Eye (tissue), 1 donor: ENCODE measurements around the gene TMEM125.

Experiments
- DNase-seq: peaks from one replicate; pipeline ENCODE4 v3.0.0-alpha.2; 2015

The TMEM125 gene

GRCh38 chr1:43294761-43295160, 25.0 kb downstream of the TMEM125 start:
- no peak for DNase-seq

DNA sequence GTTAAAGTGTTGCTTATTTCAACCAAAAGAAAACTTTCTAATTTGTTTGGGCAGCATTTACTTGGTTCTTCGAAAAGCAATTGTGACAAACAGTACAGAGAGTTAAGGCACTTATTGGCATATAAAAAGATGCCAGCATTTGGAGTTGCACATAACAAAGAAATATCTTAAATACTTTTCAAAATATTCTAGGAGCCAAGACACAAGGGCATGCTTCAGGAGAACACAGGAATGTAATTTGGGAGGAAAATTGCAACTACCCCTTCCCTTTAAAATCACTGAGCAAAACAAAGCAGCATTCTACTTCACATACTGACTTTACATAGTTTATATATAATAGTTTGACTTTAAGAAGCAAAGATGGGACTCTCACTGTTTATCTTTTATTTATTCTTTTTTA, 26.4 kb downstream of the TMEM125 start:
- no peak for DNase-seq

- no peak for DNase-seq
These were observed 28.3 kb downstream of the TMEM125 start for GRCh38 chr1:43298055-43298454.

- no peak for DNase-seq
These were observed 29.3 kb downstream of the TMEM125 start for GRCh38 chr1:43299101-43299500.

GRCh38 chr1:43300378-43301094, 30.8 kb downstream of the TMEM125 start, which contains the start of gene TIE1:
Gene TIE1 (plus strand): TSS chr1:43300982. CDS start chr1:43301072, 90 bp downstream.
- DNase-seq: no peak

DNA sequence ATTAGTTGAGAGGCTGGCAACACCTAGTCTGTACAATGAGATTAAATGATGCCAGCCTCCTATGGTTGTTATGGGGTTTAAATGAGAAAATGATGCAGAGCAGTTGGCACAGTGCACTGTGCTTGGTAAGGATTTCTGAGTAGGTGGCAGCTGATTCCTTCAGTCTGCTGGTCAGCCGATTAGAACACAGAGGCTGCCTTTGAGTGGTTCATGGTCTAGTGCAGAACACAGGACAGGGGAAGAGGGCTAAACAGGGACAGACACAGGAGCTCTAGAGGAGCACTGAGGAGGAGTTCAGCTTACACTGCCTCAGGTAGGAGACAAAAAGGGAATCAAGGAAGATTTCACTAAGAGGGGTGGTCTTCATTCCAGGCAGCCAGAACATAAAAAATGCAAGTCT, 32.4 kb downstream of the TMEM125 start:
- no peak for DNase-seq

GRCh38 chr1:43302721-43303470, 33.1 kb downstream of the TMEM125 start:
- no peak for DNase-seq

- DNase-seq: no peak
These were observed 33.9 kb downstream of the TMEM125 start for GRCh38 chr1:43303471-43304313.

GRCh38 chr1:43304314-43304681, 34.5 kb downstream of the TMEM125 start:
- DNase-seq: peak; percentile 48

DNA sequence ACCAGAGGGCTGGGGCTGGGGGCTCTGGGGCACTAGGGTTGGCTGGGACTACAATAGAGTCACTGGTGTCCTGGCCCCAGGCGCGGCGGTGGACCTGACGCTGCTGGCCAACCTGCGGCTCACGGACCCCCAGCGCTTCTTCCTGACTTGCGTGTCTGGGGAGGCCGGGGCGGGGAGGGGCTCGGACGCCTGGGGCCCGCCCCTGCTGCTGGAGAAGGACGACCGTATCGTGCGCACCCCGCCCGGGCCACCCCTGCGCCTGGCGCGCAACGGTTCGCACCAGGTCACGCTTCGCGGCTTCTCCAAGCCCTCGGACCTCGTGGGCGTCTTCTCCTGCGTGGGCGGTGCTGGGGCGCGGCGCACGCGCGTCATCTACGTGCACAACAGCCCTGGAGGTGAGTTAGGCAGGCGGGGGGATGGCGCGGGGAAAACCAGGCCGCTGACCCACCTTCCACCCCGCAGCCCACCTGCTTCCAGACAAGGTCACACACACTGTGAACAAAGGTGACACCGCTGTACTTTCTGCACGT, 35.1 kb downstream of the TMEM125 start:
- no peak for DNase-seq

DNA sequence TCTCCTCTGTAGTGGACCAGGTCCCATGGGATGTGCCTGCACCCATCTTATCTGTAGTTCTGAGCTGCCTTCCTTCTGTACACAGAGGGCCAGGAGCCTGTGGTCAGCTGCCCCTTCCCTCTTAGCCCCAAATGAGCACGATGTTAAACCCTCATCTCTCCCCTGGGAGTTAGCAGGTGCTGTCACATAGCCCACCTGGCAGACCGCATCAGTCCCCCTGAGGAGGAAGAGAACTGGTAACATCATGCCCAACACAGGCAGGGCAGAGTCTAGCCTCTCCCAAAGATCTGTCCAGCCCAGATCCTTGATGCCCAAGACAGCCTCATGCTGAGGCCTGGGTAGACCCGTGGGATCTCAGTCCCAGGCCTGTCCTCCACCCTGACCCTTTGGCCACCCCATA, 35.7 kb downstream of the TMEM125 start:
- DNase-seq: no peak

DNA sequence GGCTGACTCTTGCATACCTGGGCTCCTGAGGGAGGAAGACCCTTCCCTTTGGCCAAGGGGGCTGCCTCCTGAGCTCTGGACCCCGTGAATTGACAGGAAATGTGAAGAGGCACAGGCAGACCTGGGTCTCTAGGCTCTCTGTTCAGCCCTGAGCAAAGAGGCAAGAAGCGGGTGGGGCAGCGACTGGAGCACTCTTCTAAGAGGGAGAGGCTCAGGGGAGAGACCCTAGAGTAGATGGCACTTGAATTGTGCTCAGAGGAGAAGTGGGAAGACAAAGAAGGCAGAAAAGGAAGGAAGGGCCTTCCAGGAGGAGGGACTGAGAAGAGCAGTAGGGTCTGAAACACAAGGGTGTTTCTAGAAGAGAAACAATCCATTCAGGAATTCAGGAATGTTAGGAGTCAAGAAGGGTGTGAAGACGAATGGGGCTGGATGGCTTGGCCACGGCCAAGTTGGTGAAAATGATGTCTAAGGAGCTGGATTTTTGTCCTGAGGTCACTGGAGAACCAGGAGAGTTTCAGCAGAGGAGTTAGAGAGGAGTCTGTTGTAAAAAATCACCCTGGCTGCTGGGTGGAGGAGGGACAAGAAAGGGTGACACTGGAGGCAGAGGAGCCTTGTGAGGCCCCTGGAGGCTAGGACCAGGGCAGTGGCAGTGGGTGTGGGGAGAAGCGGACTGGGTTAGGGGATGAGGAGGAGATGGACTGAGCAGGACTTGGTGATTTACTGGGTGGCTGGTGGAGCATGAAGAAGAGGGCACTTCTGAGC, 36.3 kb downstream of the TMEM125 start:
- no peak for DNase-seq

- DNase-seq: no peak
These were observed 37.1 kb downstream of the TMEM125 start for GRCh38 chr1:43306688-43307457.

DNA sequence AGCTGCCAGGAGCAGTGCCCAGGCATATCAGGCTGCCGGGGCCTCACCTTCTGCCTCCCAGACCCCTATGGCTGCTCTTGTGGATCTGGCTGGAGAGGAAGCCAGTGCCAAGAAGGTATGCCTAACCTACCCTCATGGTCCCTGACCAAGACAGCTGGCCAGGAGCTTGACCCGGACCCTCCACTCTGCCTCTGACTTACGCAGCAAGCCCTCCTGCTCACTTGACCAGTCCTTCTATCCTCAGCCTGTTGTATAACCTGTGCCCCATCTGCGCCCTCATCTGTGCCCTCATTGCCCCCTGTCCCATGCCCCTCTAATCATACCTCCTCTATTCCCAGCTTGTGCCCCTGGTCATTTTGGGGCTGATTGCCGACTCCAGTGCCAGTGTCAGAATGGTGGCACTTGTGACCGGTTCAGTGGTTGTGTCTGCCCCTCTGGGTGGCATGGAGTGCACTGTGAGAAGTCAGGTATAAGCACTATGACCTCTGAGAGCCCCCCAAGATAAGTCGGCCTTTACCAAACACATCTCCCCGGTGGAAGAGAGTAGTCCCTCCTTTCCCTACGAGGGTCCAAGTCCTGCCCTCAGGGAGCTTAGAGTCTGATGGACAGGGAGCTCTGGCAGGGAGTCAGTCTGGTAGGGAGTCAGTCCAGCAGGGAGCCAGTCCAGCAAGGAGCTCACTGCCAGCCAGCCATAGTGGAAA, 37.8 kb downstream of the TMEM125 start:
- no peak for DNase-seq

DNA sequence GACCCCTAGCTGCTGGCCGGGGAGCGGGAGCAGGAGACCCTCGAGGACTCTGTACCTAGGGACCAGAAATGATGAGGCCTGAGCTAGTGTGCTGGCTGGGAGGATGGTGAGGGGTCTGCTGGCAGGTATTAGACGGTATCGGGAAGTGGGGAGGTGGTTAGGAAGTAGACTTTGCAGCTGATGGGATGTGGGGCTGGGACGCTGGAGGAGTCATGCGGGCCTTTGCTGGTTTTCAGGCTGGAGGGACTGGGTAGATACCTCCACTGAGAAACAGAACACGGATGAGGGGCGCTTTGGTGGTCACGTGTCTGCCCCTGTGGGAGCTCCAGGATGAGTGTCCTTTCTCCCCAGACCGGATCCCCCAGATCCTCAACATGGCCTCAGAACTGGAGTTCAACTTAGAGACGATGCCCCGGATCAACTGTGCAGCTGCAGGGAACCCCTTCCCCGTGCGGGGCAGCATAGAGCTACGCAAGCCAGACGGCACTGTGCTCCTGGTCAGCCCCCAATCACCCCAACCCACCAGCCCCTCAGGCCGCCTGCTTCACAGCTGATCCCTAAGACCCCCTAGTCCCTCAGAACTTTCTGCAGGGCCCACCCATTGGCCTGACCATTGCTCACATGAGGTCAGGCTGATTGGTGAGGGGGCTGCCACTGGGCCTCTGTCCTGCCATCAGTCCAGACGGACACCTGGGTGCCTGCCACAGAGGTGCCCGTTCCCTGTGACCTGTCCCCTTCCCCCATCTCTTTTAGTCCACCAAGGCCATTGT, 39.0 kb downstream of the TMEM125 start:
- no peak for DNase-seq

GRCh38 chr1:43309405-43310025, 39.7 kb downstream of the TMEM125 start:
- DNase-seq: no peak

DNA sequence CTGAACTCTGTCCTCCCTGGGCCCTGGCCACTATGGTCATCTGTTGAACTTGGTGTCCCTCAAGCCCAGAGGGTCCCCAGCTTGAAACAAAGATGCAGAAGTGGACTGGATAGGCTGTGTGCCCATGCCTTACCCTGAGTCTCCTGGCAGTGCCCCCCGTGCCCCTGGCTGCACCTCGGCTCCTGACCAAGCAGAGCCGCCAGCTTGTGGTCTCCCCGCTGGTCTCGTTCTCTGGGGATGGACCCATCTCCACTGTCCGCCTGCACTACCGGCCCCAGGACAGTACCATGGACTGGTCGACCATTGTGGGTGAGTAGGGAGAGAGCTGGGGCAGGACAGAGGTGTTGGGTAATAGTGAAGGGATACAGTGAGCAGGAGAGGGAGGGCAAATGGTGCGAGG, 41.7 kb downstream of the TMEM125 start:
- no peak for DNase-seq

- DNase-seq: no peak
These were observed 42.4 kb downstream of the TMEM125 start for GRCh38 chr1:43312212-43312623.

DNA sequence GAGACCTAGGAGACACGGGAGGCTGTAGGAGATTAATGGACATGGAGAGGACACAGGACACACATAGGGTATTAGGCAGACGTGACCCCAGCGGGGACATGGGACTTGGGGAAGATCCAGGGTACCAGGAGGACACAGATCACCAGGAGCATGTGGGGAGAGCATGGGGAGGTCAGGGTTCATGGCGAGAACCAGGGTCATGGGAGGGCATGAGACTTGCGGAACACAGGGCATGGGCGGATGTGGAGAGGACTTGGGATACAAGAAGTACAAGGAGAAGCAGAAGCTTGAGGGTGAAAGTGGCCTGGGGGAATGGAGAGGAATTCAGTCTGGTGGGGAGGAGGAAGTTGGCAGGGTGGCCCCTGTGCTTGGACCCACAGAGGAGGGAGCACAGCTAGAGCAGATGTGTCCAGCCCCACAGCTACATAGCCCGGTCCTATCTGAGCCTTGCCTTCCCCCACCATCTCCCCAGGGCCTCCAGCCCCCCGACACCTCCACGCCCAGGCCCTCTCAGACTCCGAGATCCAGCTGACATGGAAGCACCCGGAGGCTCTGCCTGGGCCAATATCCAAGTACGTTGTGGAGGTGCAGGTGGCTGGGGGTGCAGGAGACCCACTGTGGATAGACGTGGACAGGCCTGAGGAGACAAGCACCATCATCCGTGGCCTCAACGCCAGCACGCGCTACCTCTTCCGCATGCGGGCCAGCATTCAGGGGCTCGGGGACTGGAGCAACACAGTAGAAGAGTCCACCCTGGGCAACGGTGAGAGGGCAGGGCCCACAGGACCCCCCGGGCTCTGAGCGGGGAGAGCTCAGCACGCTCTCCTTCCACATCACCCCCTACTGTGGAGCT, 43.1 kb downstream of the TMEM125 start:
- no peak for DNase-seq
